Measurements from ENCODE around the gene C10orf90.

The C10orf90 gene

DNA sequence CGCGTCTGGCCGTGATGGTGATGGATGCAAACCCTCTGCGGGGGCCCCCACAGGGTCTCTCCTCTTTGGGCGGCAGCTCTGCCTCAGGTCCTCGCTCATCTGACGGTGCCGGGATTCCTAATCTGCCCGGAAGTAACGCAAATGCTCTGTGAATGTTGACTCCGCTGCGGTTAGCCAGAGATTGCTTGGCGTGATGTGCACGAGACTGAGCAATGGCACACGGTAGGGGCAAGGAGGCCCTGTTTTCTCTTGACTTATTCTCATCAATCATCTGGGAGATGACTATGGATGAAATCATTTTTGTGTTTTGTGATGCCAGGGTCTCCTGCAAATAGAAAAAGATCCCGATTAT is 165.8 kb downstream of the C10orf90 start:
- TF ChIP-seq, protein P1, sequence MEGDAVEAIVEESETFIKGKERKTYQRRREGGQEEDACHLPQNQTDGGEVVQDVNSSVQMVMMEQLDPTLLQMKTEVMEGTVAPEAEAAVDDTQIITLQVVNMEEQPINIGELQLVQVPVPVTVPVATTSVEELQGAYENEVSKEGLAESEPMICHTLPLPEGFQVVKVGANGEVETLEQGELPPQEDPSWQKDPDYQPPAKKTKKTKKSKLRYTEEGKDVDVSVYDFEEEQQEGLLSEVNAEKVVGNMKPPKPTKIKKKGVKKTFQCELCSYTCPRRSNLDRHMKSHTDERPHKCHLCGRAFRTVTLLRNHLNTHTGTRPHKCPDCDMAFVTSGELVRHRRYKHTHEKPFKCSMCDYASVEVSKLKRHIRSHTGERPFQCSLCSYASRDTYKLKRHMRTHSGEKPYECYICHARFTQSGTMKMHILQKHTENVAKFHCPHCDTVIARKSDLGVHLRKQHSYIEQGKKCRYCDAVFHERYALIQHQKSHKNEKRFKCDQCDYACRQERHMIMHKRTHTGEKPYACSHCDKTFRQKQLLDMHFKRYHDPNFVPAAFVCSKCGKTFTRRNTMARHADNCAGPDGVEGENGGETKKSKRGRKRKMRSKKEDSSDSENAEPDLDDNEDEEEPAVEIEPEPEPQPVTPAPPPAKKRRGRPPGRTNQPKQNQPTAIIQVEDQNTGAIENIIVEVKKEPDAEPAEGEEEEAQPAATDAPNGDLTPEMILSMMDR (IDR thresholded peaks at IDR 0.05; ENCODE audit: borderline replicate concordance, control extremely low read depth, extremely low read depth, insufficient read depth, missing control alignments) = no peak
- DNase-seq (ENCODE audit: low spot score) = no peak
- in situ Hi-C loops (cut with MboI; ENCODE audit: low sequenced_read_pairs, unreplicated experiment) = loop anchor here (25.0 kb wide), 1 partner anchor 517 kb away; no protein-coding TSS in a partner anchor

DNA sequence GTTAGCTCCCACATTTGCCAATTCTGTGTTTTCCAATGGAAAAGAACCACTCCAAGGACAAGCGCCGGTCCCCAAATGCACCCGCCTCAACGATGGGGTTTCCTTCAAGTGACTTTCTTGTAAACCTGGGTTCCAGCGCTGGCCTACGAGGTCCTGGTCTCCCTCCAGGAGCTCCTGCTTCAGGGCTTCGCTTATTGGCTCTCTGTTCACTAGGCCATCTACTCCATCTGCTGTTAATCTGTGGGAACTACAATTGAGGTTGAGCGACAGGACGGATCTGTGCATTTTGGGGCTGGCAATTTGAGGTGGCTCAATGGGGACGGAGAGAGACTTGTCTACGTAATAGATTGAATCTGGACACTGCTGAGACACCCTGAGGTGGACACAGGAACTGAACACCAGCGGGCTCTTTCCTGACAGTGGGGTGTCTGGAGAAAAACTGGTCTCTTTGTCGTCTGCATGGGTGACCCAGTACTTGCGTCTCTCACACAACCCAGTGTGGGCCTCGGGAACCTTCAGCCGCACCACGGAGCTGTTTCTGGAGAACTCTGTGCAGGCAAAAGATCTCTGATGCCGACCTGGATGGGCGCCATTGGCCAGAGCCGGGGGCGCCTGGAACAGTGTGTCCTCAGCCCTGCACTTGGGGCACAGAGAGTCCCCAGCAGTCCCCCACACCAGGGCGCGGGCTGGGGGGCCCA is 166.3 kb downstream of the C10orf90 start:
- in situ Hi-C loops (cut with MboI; ENCODE audit: low sequenced_read_pairs, unreplicated experiment) = loop anchor here (25.0 kb wide), 1 partner anchor 517 kb away; no protein-coding TSS in a partner anchor
- TF ChIP-seq, protein P1 (IDR thresholded peaks at IDR 0.05; ENCODE audit: borderline replicate concordance, control extremely low read depth, extremely low read depth, insufficient read depth, missing control alignments) = peak; percentile 29
- peak; percentile 49 for DNase-seq (ENCODE audit: low spot score)

DNA sequence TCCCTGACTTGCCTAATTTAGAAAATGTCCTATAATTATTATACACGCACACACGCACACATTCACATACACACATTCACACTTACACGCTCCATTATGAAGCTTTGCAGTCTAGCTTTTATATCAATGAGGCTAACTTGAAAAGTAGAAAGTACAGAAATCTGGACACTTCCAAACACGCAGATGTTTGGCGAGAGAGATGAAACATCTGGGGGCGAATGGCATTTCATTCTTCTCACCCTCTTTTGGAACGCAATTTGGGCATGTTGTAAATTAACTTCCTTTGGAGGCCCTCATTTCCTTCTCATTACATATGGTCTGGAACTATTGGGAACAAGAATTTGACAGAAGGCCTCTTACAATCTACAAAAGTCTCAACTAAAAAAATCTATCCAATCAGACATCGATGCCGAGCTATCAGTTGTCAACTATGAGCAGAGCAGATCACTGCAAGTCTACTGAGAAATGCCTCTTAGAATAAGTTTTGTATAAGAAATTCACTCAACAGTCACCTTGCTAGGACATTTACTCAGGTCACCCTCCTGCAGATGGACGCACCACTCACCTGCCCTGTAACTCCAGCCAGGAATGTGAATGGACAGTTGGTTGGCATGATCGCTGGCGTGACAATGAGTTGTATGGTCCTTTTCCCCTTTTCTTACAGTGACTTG is 167.0 kb downstream of the C10orf90 start:
- in situ Hi-C loops (cut with MboI; ENCODE audit: low sequenced_read_pairs, unreplicated experiment) = loop anchor here (25.0 kb wide), 1 partner anchor 516 kb away; no protein-coding TSS in a partner anchor
- DNase-seq (ENCODE audit: low spot score) = no peak
- TF ChIP-seq, protein P1 (IDR thresholded peaks at IDR 0.05; ENCODE audit: borderline replicate concordance, control extremely low read depth, extremely low read depth, insufficient read depth, missing control alignments) = no peak

DNA sequence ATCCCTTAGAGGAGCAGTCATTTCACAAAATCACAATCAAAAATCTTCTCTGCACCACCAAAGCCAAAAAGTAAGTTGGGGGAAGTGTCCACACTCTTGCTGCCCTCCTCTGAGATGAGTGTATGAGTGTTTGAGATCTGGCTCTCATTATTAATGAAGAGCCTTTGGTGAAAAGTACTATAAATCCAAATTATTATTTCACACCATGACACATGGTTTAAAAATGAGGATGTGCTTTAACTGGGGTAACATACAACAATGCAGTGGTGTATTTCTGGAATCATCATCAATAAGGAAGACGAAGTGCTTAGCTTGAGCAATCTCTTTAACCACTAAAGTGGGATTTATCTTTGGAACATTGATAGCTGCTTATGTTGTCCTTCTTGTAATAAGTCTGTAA is 168.1 kb downstream of the C10orf90 start:
- in situ Hi-C loops (cut with MboI; ENCODE audit: low sequenced_read_pairs, unreplicated experiment) = loop anchor here (25.0 kb wide), 1 partner anchor 515 kb away; no protein-coding TSS in a partner anchor
- TF ChIP-seq, protein P1 (IDR thresholded peaks at IDR 0.05; ENCODE audit: borderline replicate concordance, control extremely low read depth, extremely low read depth, insufficient read depth, missing control alignments) = no peak
- no peak for DNase-seq (ENCODE audit: low spot score)

GRCh38 chr10:126501828-126502227 is 168.7 kb downstream of the C10orf90 start:
- in situ Hi-C loops (cut with MboI; ENCODE audit: low sequenced_read_pairs, unreplicated experiment) = loop anchor here (25.0 kb wide), 1 partner anchor 515 kb away; no protein-coding TSS in a partner anchor
- TF ChIP-seq, protein P1 (IDR thresholded peaks at IDR 0.05; ENCODE audit: borderline replicate concordance, control extremely low read depth, extremely low read depth, insufficient read depth, missing control alignments) = no peak
- no peak for DNase-seq (ENCODE audit: low spot score)

DNA sequence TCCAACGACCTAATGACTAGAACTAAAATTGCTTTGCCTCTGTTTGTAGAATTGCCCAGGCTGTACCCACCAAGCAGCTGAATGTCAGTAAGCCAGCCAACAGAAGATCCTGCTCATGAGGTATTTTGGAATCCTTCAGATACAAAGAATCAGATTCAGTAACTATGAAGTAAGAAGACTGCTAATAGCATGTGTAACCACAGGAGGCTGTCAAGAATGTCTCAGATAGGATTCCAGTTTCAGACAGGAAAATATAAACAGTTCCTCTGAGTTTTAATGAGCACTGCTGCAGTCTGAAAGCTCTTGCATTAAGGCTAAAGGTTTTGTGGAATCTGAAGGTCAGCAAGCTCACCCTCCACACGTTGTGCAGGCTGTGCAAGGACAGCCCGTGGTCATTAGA is 169.6 kb downstream of the C10orf90 start:
- in situ Hi-C loops (cut with MboI; ENCODE audit: low sequenced_read_pairs, unreplicated experiment) = loop anchor here (25.0 kb wide), 1 partner anchor 514 kb away; no protein-coding TSS in a partner anchor
- DNase-seq (ENCODE audit: low spot score) = no peak
- TF ChIP-seq, protein P1 (IDR thresholded peaks at IDR 0.05; ENCODE audit: borderline replicate concordance, control extremely low read depth, extremely low read depth, insufficient read depth, missing control alignments) = no peak
